SK-N-SH treated with all-trans-retinoic acid at 6 μM for 48 hours (cell line): Measurements from ENCODE around the gene EOLA1.

ENCODE experiments used
- ATAC-seq: fragments of 200-7000 bp; cut with Tn5 transposase; 3 replicates; pipeline ENCODE4 v1.9.1; 2020; ENCODE audit warnings: mild to moderate bottlenecking, moderate library complexity
- ARNTL ChIP-seq: fragments of 450-650 bp; formaldehyde crosslinking; IDR thresholded peaks from 2 replicates; pipeline ENCODE4 v1.5.0; 2020; ENCODE audit warnings: low read depth, mild to moderate bottlenecking, moderate library complexity, borderline replicate concordance
- BACH2 ChIP-seq: fragments of 250-450 bp; sonication (Bioruptor Pico); IDR thresholded peaks from 2 replicates; pipeline ENCODE4 v1.9.0; 2021; ENCODE audit warnings: mild to moderate bottlenecking, borderline replicate concordance
- CSDC2 ChIP-seq: fragments of 250-450 bp; sonication (Bioruptor Pico); IDR thresholded peaks from 2 replicates; pipeline ENCODE4 v1.5.0; 2020; ENCODE audit warnings: mild to moderate bottlenecking, moderate library complexity
- ESRRG ChIP-seq: fragments of 250-450 bp; sonication (Bioruptor Pico); IDR thresholded peaks from 2 replicates; pipeline ENCODE4 v1.6.1; 2021; ENCODE audit warnings: mild to moderate bottlenecking
- OSR1 ChIP-seq: fragments of 250-450 bp; sonication (Bioruptor Pico); IDR thresholded peaks from 2 replicates; pipeline ENCODE4 v1.8.0; 2022; ENCODE audit warnings: moderate library complexity, mild to moderate bottlenecking, inconsistent platforms
- PPARA ChIP-seq: fragments of 250-450 bp; sonication (Bioruptor Pico); IDR thresholded peaks from 2 replicates; pipeline ENCODE4 v1.5.0; 2020; ENCODE audit warnings: mild to moderate bottlenecking, borderline replicate concordance
- RARB ChIP-seq: fragments of 250-450 bp; sonication (Bioruptor Pico); IDR thresholded peaks from 2 replicates; pipeline ENCODE4 v1.8.0; 2021; ENCODE audit warnings: mild to moderate bottlenecking, moderate library complexity
- SNAI2 ChIP-seq: fragments of 250-450 bp; sonication (Bioruptor Pico); IDR thresholded peaks from 2 replicates; pipeline ENCODE4 v1.5.0; 2020; ENCODE audit warnings: mild to moderate bottlenecking, moderate library complexity
- TCF4 ChIP-seq: fragments of 250-450 bp; sonication (Bioruptor Pico); IDR thresholded peaks from 2 replicates; pipeline ENCODE4 v1.8.0; 2021; ENCODE audit warnings: mild to moderate bottlenecking, moderate library complexity, borderline replicate concordance
- ZC3H10 ChIP-seq: fragments of 250-450 bp; sonication (Bioruptor Pico); IDR thresholded peaks from 2 replicates; pipeline ENCODE4 v1.5.1; 2021; ENCODE audit warnings: mild to moderate bottlenecking, moderate library complexity
- ZFP3 ChIP-seq: fragments of 250-450 bp; sonication (Bioruptor Pico); IDR thresholded peaks from 2 replicates; pipeline ENCODE4 v1.5.0; 2020; ENCODE audit warnings: mild to moderate bottlenecking, moderate library complexity
- ZFP30 ChIP-seq: fragments of 450-650 bp; formaldehyde crosslinking; IDR thresholded peaks from 2 replicates; pipeline ENCODE4 v1.5.0; 2022; ENCODE audit warnings: mild to moderate bottlenecking, moderate library complexity
- ZNF565 ChIP-seq: fragments of 450-650 bp; formaldehyde crosslinking; conservative IDR thresholded peaks from 2 replicates; pipeline ENCODE4 v1.5.0; 2020; ENCODE audit warnings: low read depth, mild to moderate bottlenecking, moderate library complexity
- ZNF70 ChIP-seq: fragments of 450-650 bp; formaldehyde crosslinking; IDR thresholded peaks from 2 replicates; pipeline ENCODE4 v1.5.0; 2020; ENCODE audit warnings: mild to moderate bottlenecking, moderate library complexity
- ZNF8 ChIP-seq: fragments of 450-650 bp; formaldehyde crosslinking; IDR thresholded peaks from 2 replicates; pipeline ENCODE4 v1.5.0; 2020; ENCODE audit warnings: mild to moderate bottlenecking, moderate library complexity
- TF ChIP-seq, protein P1 (sequence below): fragments of 250-450 bp; sonication (Bioruptor Pico); IDR thresholded peaks from 2 replicates; pipeline ENCODE4 v1.5.1; 2021; ENCODE audit warnings: mild to moderate bottlenecking, moderate library complexity
- TF ChIP-seq, protein P2 (sequence below): fragments of 250-450 bp; sonication (Bioruptor Pico); IDR thresholded peaks from 2 replicates; pipeline ENCODE4 v1.5.0; 2020; ENCODE audit warnings: mild to moderate bottlenecking, moderate library complexity
- TF ChIP-seq, protein P3 (sequence below): fragments of 250-450 bp; sonication (Bioruptor Pico); IDR thresholded peaks from 2 replicates; pipeline ENCODE4 v1.5.1; 2020; ENCODE audit warnings: low read depth, mild to moderate bottlenecking, moderate library complexity
- TF ChIP-seq, protein P4 (sequence below): fragments of 250-450 bp; sonication (Bioruptor Pico); IDR thresholded peaks from 2 replicates; pipeline ENCODE4 v1.8.0; 2021; ENCODE audit warnings: low read depth, mild to moderate bottlenecking, moderate library complexity, borderline replicate concordance
- TF ChIP-seq, protein P5 (sequence below): fragments of 250-450 bp; sonication (Bioruptor Pico); IDR thresholded peaks from 2 replicates; pipeline ENCODE4 v1.8.0; 2020; ENCODE audit warnings: mild to moderate bottlenecking, moderate library complexity, borderline replicate concordance

The EOLA1 gene

DNA sequence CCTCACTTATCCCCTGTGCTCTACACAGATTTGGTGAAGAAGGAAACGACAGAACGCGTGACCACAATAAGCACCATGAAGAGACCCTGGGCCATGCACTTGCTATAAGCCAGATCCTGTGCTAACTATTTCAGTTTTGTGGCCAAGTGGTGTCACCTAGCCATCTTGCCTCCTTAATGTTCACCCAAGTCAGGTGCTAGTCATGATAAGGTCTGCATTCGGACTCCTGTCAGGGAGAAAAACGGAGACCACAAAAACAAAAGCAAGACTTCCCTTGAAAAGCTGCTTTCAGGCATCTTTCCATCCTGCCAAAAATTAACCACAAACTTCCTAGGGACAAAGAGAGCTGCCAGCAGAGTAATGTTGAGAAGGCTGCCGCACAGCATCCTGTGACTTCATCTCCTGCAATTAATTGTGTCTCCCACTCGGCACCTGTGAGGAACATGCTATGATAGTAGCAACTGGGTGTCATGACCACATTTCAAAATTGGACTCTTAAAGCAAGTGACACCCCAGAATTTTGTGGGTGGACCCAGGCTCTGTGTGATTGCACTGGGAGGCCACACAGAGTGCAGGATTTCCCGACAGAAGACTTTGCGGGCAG lies 26.9 kb upstream of the EOLA1 start:
- no peak for ATAC-seq

DNA sequence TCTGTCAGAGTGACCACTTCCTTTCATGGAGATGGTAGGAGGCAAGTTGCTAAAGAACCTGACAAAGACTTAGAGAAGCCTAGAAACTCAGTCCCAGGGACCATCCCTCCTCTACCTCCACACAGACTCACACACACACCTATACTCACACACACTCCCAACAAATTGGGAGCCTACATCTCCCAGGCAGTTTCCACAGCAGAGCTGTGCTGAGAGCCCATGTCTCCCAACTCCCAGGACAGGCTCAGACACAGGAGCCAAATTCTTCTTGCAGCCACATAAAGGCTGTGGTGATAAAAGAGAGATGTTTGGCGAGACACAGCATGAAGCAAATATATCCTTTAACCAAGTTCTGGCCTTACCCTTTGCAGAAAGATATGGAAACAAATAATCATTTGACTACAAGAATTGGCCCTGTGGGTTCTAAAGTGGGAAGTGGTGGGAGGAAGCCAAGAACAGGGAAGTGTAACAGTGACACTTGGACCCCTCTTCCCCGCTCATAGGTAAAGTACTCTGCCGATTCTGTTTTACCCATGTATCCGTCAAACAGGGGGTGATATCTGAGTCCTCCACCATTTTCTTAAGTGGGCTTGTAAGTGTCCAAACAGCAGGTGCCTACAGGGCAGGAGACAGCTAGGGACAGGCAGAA lies 24.7 kb upstream of the EOLA1 start:
- TF ChIP-seq CSDC2 (CRISPR knock-in tag) (no peak), ZNF8 (CRISPR knock-in tag) (no peak), ESRRG (no peak)
- TF ChIP-seq, protein P1, sequence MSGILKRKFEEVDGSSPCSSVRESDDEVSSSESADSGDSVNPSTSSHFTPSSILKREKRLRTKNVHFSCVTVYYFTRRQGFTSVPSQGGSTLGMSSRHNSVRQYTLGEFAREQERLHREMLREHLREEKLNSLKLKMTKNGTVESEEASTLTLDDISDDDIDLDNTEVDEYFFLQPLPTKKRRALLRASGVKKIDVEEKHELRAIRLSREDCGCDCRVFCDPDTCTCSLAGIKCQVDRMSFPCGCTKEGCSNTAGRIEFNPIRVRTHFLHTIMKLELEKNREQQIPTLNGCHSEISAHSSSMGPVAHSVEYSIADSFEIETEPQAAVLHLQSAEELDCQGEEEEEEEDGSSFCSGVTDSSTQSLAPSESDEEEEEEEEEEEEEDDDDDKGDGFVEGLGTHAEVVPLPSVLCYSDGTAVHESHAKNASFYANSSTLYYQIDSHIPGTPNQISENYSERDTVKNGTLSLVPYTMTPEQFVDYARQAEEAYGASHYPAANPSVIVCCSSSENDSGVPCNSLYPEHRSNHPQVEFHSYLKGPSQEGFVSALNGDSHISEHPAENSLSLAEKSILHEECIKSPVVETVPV (CRISPR knock-in tag), result no peak
- TF ChIP-seq, all 23 proteins: peak for 0
- ATAC-seq, result no peak

More for the DNA sequence above, 26.9 kb upstream of the EOLA1 start:
- TF ChIP-seq, protein P2, sequence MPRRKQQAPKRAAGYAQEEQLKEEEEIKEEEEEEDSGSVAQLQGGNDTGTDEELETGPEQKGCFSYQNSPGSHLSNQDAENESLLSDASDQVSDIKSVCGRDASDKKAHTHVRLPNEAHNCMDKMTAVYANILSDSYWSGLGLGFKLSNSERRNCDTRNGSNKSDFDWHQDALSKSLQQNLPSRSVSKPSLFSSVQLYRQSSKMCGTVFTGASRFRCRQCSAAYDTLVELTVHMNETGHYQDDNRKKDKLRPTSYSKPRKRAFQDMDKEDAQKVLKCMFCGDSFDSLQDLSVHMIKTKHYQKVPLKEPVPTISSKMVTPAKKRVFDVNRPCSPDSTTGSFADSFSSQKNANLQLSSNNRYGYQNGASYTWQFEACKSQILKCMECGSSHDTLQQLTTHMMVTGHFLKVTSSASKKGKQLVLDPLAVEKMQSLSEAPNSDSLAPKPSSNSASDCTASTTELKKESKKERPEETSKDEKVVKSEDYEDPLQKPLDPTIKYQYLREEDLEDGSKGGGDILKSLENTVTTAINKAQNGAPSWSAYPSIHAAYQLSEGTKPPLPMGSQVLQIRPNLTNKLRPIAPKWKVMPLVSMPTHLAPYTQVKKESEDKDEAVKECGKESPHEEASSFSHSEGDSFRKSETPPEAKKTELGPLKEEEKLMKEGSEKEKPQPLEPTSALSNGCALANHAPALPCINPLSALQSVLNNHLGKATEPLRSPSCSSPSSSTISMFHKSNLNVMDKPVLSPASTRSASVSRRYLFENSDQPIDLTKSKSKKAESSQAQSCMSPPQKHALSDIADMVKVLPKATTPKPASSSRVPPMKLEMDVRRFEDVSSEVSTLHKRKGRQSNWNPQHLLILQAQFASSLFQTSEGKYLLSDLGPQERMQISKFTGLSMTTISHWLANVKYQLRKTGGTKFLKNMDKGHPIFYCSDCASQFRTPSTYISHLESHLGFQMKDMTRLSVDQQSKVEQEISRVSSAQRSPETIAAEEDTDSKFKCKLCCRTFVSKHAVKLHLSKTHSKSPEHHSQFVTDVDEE (CRISPR knock-in tag), result no peak
- TF ChIP-seq OSR1, result no peak
- TF ChIP-seq PPARA (CRISPR knock-in tag), result no peak
- no peak for TF ChIP-seq ZNF8 (CRISPR knock-in tag)
- TF ChIP-seq, protein P1 (CRISPR knock-in tag), result no peak
- TF ChIP-seq ARNTL (CRISPR knock-in tag), result no peak
- no peak for TF ChIP-seq ESRRG
- no peak for TF ChIP-seq BACH2 (CRISPR knock-in tag)
- TF ChIP-seq ZC3H10 (CRISPR knock-in tag), result no peak
- no peak for TF ChIP-seq ZNF565 (CRISPR knock-in tag)
- TF ChIP-seq, protein P3, sequence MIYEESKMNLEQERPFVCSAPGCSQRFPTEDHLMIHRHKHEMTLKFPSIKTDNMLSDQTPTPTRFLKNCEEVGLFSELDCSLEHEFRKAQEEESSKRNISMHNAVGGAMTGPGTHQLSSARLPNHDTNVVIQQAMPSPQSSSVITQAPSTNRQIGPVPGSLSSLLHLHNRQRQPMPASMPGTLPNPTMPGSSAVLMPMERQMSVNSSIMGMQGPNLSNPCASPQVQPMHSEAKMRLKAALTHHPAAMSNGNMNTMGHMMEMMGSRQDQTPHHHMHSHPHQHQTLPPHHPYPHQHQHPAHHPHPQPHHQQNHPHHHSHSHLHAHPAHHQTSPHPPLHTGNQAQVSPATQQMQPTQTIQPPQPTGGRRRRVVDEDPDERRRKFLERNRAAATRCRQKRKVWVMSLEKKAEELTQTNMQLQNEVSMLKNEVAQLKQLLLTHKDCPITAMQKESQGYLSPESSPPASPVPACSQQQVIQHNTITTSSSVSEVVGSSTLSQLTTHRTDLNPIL, result no peak
- no peak for TF ChIP-seq CSDC2 (CRISPR knock-in tag)
- TF ChIP-seq RARB (CRISPR knock-in tag), result no peak

DNA sequence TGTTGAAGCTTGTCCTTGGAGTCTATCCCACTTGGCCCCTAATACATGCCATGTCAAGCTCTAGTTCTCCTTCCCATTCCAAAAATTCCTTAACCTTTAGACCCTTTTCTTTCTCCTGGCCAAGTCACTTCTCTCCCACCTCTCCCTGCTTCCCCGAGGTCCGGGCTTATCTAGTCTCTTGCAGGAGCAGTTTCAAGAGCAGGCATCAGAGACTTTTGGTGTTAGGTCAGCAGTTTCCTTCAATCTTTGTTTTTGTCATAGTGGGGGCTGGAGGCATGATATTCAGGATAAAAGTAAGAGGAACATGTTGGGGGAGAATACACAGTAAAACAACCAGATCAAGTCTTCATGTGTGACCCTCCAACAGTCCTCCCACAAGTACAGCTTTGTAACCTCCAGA lies 24.2 kb upstream of the EOLA1 start:
- TF ChIP-seq ZFP3 (CRISPR knock-in tag) (no peak), SNAI2 (no peak), ESRRG (no peak), ZNF70 (CRISPR knock-in tag) (no peak), ZNF565 (CRISPR knock-in tag) (no peak), ZC3H10 (CRISPR knock-in tag) (no peak), RARB (CRISPR knock-in tag) (no peak), BACH2 (CRISPR knock-in tag) (no peak), TCF4 (CRISPR knock-in tag) (no peak), ZNF8 (CRISPR knock-in tag) (no peak), ZFP30 (CRISPR knock-in tag) (no peak), PPARA (CRISPR knock-in tag) (no peak)
- TF ChIP-seq, protein P4, sequence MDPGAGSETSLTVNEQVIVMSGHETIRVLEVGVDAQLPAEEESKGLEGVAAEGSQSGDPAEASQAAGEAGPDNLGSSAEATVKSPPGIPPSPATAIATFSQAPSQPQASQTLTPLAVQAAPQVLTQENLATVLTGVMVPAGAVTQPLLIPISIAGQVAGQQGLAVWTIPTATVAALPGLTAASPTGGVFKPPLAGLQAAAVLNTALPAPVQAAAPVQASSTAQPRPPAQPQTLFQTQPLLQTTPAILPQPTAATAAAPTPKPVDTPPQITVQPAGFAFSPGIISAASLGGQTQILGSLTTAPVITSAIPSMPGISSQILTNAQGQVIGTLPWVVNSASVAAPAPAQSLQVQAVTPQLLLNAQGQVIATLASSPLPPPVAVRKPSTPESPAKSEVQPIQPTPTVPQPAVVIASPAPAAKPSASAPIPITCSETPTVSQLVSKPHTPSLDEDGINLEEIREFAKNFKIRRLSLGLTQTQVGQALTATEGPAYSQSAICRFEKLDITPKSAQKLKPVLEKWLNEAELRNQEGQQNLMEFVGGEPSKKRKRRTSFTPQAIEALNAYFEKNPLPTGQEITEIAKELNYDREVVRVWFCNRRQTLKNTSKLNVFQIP, result no peak
- TF ChIP-seq, protein P1 (CRISPR knock-in tag), result no peak
- TF ChIP-seq, protein P5, sequence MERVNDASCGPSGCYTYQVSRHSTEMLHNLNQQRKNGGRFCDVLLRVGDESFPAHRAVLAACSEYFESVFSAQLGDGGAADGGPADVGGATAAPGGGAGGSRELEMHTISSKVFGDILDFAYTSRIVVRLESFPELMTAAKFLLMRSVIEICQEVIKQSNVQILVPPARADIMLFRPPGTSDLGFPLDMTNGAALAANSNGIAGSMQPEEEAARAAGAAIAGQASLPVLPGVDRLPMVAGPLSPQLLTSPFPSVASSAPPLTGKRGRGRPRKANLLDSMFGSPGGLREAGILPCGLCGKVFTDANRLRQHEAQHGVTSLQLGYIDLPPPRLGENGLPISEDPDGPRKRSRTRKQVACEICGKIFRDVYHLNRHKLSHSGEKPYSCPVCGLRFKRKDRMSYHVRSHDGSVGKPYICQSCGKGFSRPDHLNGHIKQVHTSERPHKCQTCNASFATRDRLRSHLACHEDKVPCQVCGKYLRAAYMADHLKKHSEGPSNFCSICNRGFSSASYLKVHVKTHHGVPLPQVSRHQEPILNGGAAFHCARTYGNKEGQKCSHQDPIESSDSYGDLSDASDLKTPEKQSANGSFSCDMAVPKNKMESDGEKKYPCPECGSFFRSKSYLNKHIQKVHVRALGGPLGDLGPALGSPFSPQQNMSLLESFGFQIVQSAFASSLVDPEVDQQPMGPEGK (CRISPR knock-in tag), result no peak
- no peak for ATAC-seq
